ENCODE data around the gene CCDC172.

Gene CCDC172

DNA sequence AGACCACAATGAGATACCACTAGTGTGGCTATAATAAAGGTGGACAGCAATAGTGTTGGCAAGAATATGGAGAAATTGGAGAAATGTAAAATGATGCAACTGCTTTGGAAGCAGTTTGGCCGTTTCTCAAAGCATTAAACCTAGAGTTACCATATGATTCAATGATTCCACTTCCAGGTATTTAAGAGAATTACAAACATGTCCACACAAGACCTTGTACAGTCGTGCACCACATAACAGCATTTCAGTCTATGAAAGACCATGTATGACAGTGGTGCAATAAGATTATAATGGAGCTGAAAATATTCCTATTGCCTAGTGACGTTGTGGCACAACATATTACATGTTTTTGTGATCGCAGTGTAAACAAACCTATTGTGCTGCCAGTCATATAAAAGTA is 29.6 kb downstream of the CCDC172 start:
- TF ChIP-seq, protein P1, sequence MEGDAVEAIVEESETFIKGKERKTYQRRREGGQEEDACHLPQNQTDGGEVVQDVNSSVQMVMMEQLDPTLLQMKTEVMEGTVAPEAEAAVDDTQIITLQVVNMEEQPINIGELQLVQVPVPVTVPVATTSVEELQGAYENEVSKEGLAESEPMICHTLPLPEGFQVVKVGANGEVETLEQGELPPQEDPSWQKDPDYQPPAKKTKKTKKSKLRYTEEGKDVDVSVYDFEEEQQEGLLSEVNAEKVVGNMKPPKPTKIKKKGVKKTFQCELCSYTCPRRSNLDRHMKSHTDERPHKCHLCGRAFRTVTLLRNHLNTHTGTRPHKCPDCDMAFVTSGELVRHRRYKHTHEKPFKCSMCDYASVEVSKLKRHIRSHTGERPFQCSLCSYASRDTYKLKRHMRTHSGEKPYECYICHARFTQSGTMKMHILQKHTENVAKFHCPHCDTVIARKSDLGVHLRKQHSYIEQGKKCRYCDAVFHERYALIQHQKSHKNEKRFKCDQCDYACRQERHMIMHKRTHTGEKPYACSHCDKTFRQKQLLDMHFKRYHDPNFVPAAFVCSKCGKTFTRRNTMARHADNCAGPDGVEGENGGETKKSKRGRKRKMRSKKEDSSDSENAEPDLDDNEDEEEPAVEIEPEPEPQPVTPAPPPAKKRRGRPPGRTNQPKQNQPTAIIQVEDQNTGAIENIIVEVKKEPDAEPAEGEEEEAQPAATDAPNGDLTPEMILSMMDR (IDR thresholded peaks at IDR 0.05), result no peak
- Histone ChIP-seq H3K4me1 (no peaks in the 10 kb centered on the region), H3K4me2 (ENCODE audit: low read length) (no peak overlapping the region), H3K36me3 (ENCODE audit: control insufficient read depth, insufficient read depth, low read length) (no peaks in the 10 kb centered on the region), H3K27me3 (ENCODE audit: control insufficient read depth, insufficient read depth, low read length) (no peaks in the 10 kb centered on the region), H3K4me3 (ENCODE audit: low read depth, low read length) (no peak overlapping the region), H3K79me2 (no peaks in the 10 kb centered on the region), H3K27ac (no peak overlapping the region), H3K9ac (no peak overlapping the region), H2AFZ (no peak overlapping the region), H3K9me3 (ENCODE audit: control insufficient read depth, low read length) (no peaks in the 10 kb centered on the region)

DNA sequence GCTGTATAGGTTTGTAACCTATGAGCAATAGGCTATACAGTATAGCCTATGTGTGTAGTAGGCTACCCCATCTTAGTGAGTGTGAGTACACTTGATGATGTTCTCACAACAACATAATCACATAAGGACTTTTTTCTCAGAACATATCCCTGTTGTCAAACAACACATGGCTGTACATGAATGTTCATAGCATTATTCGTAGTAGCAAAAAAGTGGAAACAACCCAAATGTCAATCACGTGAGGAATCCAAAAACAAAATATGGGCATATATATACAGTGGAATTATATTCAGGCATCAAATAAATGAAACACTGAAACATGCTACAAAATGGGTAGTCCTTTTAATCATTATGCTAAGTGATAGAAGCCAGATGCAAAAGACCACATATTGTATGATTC is 31.1 kb downstream of the CCDC172 start:
- Histone ChIP-seq H3K4me3 (ENCODE audit: low read depth, low read length) (no peak overlapping the region), H3K27me3 (ENCODE audit: control insufficient read depth, insufficient read depth, low read length) (no peaks in the 10 kb centered on the region), H3K9me3 (ENCODE audit: control insufficient read depth, low read length) (no peaks in the 10 kb centered on the region), H3K36me3 (ENCODE audit: control insufficient read depth, insufficient read depth, low read length) (no peaks in the 10 kb centered on the region), H2AFZ (no peak overlapping the region), H3K4me2 (ENCODE audit: low read length) (no peak overlapping the region), H3K27ac (no peak overlapping the region), H3K79me2 (no peaks in the 10 kb centered on the region), H3K4me1 (no peaks in the 10 kb centered on the region), H3K9ac (no peak overlapping the region)
- TF ChIP-seq, protein P1 (IDR thresholded peaks at IDR 0.05), result no peak

DNA sequence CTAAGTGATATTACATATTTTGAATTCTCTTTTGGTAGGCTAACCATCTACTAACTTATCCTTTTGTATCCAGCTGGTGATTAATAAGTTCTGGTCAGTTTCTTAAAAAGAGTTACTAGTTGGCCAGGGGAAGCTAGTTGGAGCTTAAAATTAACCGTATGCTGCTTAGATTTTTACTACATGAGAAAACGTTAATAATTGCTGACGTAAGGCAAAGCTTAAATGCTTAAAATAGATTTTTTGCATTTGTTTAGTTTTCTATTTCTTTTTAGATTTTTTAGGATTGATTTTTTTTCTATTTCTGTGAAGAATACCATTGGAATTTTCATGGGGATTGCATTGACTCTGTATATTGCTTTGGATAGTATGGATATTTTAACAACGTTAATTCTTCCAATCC is 32.6 kb downstream of the CCDC172 start:
- Histone ChIP-seq H3K4me1 (no peaks in the 10 kb centered on the region), H3K27me3 (ENCODE audit: control insufficient read depth, insufficient read depth, low read length) (no peaks in the 10 kb centered on the region), H3K9ac (no peak overlapping the region), H3K27ac (no peak overlapping the region), H3K36me3 (ENCODE audit: control insufficient read depth, insufficient read depth, low read length) (no peaks in the 10 kb centered on the region), H3K4me2 (ENCODE audit: low read length) (no peak overlapping the region), H2AFZ (no peak overlapping the region), H3K9me3 (ENCODE audit: control insufficient read depth, low read length) (no peaks in the 10 kb centered on the region), H3K79me2 (no peaks in the 10 kb centered on the region), H3K4me3 (ENCODE audit: low read depth, low read length) (no peak overlapping the region)
- TF ChIP-seq, protein P1 (IDR thresholded peaks at IDR 0.05), result no peak

DNA sequence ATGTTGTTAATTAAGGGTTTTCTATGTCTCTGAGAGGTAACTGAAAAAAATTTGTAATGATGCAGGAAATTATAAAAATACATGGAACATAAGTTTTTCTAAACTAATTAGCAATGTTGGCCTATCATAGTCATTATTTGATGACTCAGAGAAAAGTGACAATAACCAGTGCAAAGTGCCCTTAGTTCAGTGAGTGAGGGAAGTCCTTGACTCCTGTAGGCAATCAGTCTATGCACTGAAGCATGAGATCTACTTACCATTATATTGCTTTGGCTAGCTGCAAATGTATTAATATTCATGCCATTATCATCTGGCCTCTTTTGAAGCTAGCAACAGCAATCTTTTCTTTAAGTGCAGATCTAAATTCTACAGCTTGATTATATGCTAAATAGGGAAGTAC is 40.6 kb downstream of the CCDC172 start:
- no peak overlapping the region for H3K4me2 ChIP-seq (ENCODE audit: low read length)
- H3K79me2 ChIP-seq, result no peaks in the 10 kb centered on the region
- no peak overlapping the region for H3K27ac ChIP-seq
- TF ChIP-seq, protein P1 (IDR thresholded peaks at IDR 0.05), result no peak
- no peak overlapping the region for H3K9ac ChIP-seq
- no peak overlapping the region for H2AFZ ChIP-seq
- H3K4me1 ChIP-seq, result no peaks in the 10 kb centered on the region
- H3K4me3 ChIP-seq (ENCODE audit: low read depth, low read length), result no peak overlapping the region
- no peaks in the 10 kb centered on the region for H3K27me3 ChIP-seq (ENCODE audit: control insufficient read depth, insufficient read depth, low read length)
- no peaks in the 10 kb centered on the region for H3K36me3 ChIP-seq (ENCODE audit: control insufficient read depth, insufficient read depth, low read length)
- H3K9me3 ChIP-seq (ENCODE audit: control insufficient read depth, low read length), result no peaks in the 10 kb centered on the region

DNA sequence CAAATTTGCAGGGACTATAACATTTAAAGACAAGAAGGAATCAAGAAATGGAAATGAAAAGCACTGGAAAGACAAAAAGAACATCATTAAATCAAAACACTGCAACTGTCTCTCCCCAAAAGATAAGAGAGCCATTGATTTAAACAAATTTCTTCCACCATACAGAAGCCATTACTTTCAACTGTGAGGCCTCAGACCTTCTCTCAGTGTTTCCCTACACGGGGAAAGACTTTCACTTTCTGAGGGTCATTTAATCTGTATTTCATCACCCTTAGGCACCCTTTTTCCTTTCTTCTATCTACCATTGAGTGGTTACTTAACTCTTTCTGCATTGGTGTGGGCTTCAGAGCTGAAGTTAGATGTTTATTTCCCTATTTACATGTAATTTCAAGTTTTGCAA is 47.5 kb downstream of the CCDC172 start:
- H2AFZ ChIP-seq, result peak overlapping the region; percentile 3
- H3K4me2 ChIP-seq (ENCODE audit: low read length), result no peak overlapping the region
- H3K27ac ChIP-seq, result no peak overlapping the region
- no peak overlapping the region for H3K4me3 ChIP-seq (ENCODE audit: low read depth, low read length)
- H3K9me3 ChIP-seq (ENCODE audit: control insufficient read depth, low read length), result no peaks in the 10 kb centered on the region
- no peaks in the 10 kb centered on the region for H3K4me1 ChIP-seq
- TF ChIP-seq, protein P1 (IDR thresholded peaks at IDR 0.05), result no peak
- H3K27me3 ChIP-seq (ENCODE audit: control insufficient read depth, insufficient read depth, low read length), result no peaks in the 10 kb centered on the region
- no peaks in the 10 kb centered on the region for H3K36me3 ChIP-seq (ENCODE audit: control insufficient read depth, insufficient read depth, low read length)
- no peak overlapping the region for H3K9ac ChIP-seq
- no peaks in the 10 kb centered on the region for H3K79me2 ChIP-seq

All from parathyroid adenoma (tissue), 2 donors.